Panc1 (cell line): ENCODE measurements around the gene RAB43.

Experiments
- POLR2AphosphoS5 ChIP-seq: IDR thresholded peaks from 2 replicates; pipeline ENCODE4 v1.6.1; 2012; ENCODE audit warnings: mild to moderate bottlenecking, low read depth, low read length, moderate library complexity
- SIN3A ChIP-seq: IDR thresholded peaks from 2 replicates; pipeline ENCODE4 v1.6.1; 2012; ENCODE audit warnings: low read depth, mild to moderate bottlenecking, low read length, moderate library complexity, borderline replicate concordance; ENCODE audit not compliant: insufficient read depth
- TCF7L2 ChIP-seq: IDR thresholded peaks from 2 replicates; pipeline ENCODE4 v1.6.1; 2011; ENCODE audit warnings: mild to moderate bottlenecking, low read depth, low read length, inconsistent platforms
- TF ChIP-seq, protein P1 (sequence below): fragments of 450-650 bp; IDR thresholded peaks from 2 replicates; pipeline ENCODE4 v1.5.1; 2017; ENCODE audit warnings: mild to moderate bottlenecking
- TF ChIP-seq, protein P2 (sequence below), 2 experiments: IDR thresholded peaks; 2 replicates each; pipeline ENCODE4 v1.6.1; 2011 to 2012; ENCODE audit warnings: low read depth in 2 of 2, control low read depth in 1 of 2, low read length in 1 of 2, mild to moderate bottlenecking in 1 of 2, moderate library complexity in 1 of 2; ENCODE audit not compliant: insufficient read depth in 1 of 2

DNA sequence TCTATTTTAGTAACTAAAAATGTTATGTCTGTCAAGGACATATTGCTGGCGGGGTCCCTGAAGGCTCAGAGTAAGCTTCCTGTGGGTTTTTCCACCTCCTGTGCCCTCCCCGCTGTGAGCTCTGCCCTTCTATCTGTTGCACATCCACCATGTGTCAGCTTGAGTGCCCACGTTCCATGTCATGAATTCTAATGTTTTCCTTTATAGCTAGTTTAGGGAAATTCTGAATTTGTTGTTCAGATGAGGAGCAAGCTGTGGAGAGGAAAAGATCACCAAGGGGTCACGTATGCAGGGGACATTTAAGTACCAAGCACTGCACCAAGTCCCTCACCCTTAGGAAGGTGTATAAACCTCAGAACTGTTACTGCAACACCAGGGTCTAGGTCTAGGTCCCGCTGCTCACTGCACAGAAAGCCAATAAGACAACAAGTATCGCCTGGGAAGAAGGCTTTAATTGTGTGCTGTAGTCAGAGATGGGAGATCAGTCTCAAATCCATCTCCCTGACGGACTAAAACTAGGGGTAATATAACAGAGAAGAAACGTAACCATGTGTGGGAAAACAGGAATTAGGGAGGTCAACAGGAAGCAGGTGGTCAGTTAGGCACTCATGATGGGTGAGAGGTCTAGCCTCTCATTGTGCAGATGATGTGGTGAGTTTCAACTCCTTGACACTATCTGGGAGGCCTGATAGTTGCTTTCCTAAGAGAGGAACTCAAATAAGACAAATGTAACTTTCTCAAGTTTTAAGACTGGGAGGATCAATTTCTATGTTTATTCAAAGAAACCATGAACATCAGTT is 51.3 kb downstream of the RAB43 start:
- TF ChIP-seq, protein P1, sequence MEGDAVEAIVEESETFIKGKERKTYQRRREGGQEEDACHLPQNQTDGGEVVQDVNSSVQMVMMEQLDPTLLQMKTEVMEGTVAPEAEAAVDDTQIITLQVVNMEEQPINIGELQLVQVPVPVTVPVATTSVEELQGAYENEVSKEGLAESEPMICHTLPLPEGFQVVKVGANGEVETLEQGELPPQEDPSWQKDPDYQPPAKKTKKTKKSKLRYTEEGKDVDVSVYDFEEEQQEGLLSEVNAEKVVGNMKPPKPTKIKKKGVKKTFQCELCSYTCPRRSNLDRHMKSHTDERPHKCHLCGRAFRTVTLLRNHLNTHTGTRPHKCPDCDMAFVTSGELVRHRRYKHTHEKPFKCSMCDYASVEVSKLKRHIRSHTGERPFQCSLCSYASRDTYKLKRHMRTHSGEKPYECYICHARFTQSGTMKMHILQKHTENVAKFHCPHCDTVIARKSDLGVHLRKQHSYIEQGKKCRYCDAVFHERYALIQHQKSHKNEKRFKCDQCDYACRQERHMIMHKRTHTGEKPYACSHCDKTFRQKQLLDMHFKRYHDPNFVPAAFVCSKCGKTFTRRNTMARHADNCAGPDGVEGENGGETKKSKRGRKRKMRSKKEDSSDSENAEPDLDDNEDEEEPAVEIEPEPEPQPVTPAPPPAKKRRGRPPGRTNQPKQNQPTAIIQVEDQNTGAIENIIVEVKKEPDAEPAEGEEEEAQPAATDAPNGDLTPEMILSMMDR = no peak
- no peak for TF ChIP-seq SIN3A
- TF ChIP-seq, protein P2, sequence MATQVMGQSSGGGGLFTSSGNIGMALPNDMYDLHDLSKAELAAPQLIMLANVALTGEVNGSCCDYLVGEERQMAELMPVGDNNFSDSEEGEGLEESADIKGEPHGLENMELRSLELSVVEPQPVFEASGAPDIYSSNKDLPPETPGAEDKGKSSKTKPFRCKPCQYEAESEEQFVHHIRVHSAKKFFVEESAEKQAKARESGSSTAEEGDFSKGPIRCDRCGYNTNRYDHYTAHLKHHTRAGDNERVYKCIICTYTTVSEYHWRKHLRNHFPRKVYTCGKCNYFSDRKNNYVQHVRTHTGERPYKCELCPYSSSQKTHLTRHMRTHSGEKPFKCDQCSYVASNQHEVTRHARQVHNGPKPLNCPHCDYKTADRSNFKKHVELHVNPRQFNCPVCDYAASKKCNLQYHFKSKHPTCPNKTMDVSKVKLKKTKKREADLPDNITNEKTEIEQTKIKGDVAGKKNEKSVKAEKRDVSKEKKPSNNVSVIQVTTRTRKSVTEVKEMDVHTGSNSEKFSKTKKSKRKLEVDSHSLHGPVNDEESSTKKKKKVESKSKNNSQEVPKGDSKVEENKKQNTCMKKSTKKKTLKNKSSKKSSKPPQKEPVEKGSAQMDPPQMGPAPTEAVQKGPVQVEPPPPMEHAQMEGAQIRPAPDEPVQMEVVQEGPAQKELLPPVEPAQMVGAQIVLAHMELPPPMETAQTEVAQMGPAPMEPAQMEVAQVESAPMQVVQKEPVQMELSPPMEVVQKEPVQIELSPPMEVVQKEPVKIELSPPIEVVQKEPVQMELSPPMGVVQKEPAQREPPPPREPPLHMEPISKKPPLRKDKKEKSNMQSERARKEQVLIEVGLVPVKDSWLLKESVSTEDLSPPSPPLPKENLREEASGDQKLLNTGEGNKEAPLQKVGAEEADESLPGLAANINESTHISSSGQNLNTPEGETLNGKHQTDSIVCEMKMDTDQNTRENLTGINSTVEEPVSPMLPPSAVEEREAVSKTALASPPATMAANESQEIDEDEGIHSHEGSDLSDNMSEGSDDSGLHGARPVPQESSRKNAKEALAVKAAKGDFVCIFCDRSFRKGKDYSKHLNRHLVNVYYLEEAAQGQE (IDR thresholded peaks at IDR 0.05; ENCODE audit: insufficient read depth in 1 of 2, low read depth in 2 of 2, low read length in 1 of 2) = no peak
- no peak for TF ChIP-seq POLR2AphosphoS5
- TF ChIP-seq TCF7L2 = no peak
